PC-3 (cell line): ENCODE results near the gene SMG9.

Experiments
- EZH2 ChIP-seq: fragments of 300-600 bp; sonication (generic); IDR thresholded peaks from one replicate; pipeline ENCODE4 v1.6.1; 2017; ENCODE audit warnings: antibody characterized with exemption, mild to moderate bottlenecking, low read length; ENCODE audit not compliant: unreplicated experiment
- TF ChIP-seq, protein P1 (sequence below): fragments of 300-600 bp; sonication (generic); conservative IDR thresholded peaks from 2 replicates; pipeline ENCODE4 v1.5.1; 2017; ENCODE audit warnings: antibody characterized with exemption, low read depth, mild to moderate bottlenecking, low read length

DNA sequence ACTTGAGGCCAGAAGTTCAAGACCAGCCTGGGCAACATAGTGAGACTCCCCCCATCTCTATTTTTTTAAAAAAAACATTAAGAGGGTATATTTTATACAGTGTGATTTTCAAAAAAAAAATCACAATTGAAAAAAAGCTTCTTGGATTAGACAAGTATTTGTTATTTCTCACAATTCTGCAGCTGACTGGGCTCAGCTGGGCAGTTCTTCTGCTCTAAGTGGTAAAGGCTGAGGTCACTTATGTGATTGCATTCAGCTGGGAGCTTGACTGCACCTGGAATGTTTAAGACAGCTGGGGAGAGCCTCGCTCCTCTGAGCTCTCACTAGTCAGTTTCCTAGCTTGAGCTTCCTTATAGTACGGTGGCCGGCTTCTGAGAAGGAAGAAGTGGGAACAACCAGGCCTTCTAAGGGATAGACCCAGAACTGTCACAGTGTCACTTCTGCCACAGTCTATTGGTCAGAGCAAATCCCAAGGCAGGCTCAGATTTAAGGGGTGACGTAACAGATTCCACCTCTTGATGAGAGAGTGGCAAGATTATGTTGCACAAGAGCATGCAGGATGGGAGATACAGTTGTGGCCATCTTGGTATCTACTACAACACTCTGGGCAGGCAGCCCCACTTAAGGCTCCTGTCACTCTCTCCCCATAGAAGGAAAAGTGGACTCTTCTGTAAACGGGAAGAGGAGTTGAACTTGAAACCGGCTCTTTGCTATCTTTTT lies 58.6 kb downstream of the SMG9 start:
- TF ChIP-seq, protein P1, sequence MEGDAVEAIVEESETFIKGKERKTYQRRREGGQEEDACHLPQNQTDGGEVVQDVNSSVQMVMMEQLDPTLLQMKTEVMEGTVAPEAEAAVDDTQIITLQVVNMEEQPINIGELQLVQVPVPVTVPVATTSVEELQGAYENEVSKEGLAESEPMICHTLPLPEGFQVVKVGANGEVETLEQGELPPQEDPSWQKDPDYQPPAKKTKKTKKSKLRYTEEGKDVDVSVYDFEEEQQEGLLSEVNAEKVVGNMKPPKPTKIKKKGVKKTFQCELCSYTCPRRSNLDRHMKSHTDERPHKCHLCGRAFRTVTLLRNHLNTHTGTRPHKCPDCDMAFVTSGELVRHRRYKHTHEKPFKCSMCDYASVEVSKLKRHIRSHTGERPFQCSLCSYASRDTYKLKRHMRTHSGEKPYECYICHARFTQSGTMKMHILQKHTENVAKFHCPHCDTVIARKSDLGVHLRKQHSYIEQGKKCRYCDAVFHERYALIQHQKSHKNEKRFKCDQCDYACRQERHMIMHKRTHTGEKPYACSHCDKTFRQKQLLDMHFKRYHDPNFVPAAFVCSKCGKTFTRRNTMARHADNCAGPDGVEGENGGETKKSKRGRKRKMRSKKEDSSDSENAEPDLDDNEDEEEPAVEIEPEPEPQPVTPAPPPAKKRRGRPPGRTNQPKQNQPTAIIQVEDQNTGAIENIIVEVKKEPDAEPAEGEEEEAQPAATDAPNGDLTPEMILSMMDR: no peak
- no peak for TF ChIP-seq EZH2
